Femur (tissue), 1 donor: Measurements from ENCODE around the gene NUP62.
A peak's percentile ranks its signal among the peaks of the same experiment; 100 is the strongest.
"Not testable (repeated sequence)": the region's sequence is repeated elsewhere in the genome, so short reads cannot be mapped to it uniquely, and the experiment has no call there.

Experiments used
- DNase-seq: peaks from one replicate; pipeline ENCODE4 v3.0.0-alpha.2; 2017

The NUP62 gene, protein sequence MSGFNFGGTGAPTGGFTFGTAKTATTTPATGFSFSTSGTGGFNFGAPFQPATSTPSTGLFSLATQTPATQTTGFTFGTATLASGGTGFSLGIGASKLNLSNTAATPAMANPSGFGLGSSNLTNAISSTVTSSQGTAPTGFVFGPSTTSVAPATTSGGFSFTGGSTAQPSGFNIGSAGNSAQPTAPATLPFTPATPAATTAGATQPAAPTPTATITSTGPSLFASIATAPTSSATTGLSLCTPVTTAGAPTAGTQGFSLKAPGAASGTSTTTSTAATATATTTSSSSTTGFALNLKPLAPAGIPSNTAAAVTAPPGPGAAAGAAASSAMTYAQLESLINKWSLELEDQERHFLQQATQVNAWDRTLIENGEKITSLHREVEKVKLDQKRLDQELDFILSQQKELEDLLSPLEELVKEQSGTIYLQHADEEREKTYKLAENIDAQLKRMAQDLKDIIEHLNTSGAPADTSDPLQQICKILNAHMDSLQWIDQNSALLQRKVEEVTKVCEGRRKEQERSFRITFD

GRCh38 chr19:49929121-49929610 lies at the start of gene NUP62, which contains the start of gene ATF5:
Gene NUP62, minus strand, starts transcription at chr19:49929504. Its CDS starts 19,697 bp downstream, at chr19:49909807.
Gene ATF5, plus strand, starts transcription at chr19:49929205. Its CDS starts 1,646 bp downstream, at chr19:49930851.
- peak; percentile 95 for DNase-seq

- no peak for DNase-seq
Measured at GRCh38 chr19:49978324-49978723, 49.0 kb upstream of the NUP62 start.

DNA sequence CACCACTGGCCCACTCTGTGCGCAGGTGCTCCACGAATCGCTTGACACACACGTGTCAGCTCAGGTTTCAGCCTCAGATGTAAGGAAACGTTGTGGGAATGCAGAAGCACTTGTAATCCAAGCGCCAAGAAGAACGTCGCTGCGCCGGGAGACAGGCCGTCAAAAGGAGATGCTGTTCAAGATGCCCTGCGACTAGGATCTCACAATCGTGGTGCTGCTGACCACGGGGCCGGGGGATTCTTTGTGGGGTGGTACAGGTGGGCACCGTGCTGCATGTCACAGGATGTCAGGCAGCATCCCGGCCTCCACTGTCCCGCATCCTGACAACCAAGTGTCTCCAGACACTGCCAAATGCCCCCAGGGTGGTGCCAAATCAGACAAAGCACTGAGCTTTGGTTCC lies 48.6 kb upstream of the NUP62 start:
- DNase-seq = no peak

DNA sequence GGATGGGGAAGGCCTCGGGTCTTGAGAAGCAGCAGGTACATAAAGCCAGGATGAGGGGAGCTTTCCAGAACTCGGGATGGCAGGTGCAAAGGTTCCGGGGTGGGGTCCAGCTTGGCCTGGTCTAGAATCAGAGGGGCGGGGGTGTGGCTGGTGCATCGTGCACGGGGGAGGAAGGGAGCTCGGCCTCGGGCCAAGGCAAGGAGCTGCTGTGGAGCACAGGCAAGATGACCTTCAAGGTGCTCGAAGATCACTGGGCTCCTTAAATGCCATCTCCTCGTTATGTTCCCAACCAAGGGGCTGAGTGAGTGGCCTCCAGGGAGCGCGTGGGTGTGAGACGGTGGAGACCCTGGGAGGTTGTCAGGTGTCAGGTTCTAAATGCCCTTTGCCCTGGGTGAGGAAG lies 47.8 kb upstream of the NUP62 start:
- DNase-seq = no peak

DNA sequence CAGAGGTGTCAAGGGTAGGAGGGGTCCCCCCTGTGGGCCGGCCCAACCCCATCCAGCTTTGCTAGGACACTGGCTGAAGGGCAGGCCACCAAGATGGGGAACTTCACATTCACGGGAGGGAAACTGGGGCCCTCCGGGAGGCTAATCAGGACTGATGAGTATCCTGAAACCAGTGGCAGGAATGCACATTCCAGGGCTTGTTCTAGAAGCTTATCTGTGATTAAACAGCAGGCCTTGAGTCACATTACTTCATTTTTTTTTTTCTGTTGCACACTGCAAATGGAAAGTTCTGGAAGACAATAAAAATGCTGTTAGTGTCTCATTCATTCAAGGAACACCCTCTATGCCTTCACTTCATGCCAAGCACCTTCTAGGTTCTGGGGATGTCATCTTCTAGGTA lies 47.2 kb upstream of the NUP62 start:
- no peak for DNase-seq

GRCh38 chr19:49975051-49975450 lies 45.7 kb upstream of the NUP62 start:
- DNase-seq = no peak

DNA sequence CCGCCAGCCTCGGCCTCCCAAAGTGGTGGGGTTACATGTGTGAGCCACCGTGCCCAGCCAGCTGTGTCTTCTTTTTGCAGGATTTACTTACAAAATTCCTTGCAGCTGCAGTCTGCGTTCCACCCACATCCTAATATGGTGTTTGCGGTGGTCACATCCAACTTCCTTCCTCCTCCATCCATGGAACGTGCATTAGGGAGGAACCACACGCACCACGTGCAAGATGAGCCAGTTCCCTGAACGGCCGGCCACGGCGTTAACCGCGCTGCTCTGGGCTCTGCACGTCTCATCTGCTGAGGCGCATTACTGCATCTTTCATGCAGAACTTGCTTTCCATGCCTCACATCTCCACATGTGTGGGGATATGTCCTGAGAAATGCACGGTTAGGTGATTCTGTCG lies 44.7 kb upstream of the NUP62 start:
- no peak for DNase-seq

- no peak for DNase-seq
Measured at GRCh38 chr19:49972841-49973240, 43.5 kb upstream of the NUP62 start.

GRCh38 chr19:49971991-49972411 lies 42.7 kb upstream of the NUP62 start:
- DNase-seq = no peak

GRCh38 chr19:49969355-49969754 lies 40.1 kb upstream of the NUP62 start:
- DNase-seq = not testable (repeated sequence)

DNA sequence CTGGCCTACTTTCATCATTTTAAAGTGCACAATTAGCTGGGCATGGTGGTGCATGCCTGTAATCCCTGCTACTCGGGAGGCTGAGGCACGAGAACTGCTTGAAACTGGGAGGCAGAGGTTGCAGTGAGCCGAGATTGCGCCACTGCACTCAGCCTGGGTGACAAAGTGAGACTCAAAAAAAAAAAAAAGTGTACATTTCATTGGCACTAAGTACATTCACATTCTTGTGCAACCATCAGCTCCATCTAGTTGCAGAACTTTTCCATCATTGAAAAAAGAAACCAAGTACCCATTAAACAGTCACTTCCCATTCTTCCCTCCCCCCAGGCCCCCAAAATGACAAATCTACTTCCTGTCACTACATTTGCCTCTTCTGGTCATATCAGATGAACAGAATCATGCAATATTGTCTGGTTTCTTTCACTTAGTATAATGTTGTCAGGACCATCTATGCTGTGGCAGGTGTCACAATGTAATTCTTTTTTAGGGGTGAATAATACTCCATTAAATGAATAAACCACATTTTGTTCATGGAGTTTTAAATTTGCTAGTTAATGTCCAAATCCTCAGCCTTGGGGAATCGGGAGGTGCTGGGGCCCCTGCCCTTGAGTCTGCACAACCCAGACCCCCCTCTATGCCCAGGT lies 39.1 kb upstream of the NUP62 start:
- DNase-seq = no peak

DNA sequence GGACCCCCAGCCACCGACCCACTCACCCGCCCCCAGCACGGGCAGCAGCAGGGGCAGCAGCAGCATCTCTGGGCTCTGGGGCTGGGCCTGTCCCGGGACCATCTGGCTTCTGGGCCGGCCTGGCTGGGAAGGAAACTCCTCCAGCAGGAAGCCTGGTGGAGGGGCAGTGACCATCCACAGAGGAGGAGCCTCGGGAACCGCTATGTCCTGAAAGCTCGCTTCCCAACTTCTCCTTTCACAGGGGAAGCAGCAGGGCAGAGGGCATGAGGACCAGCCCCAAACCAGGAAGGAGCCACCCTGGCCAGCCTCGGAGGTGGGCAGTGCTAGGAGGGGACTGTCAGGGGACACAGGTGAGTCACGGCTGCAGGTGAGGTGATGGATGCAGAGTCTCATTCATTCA lies 31.7 kb upstream of the NUP62 start, which contains the start of gene SIGLEC11:
Gene SIGLEC11 (minus strand): TSS at position 193 of the 400 bp plus-strand sequence. CDS start 91 bp downstream, at position 102.
- not testable (repeated sequence) for DNase-seq

- not testable (repeated sequence) for DNase-seq
Measured at GRCh38 chr19:49959892-49960291, 30.6 kb upstream of the NUP62 start.

DNA sequence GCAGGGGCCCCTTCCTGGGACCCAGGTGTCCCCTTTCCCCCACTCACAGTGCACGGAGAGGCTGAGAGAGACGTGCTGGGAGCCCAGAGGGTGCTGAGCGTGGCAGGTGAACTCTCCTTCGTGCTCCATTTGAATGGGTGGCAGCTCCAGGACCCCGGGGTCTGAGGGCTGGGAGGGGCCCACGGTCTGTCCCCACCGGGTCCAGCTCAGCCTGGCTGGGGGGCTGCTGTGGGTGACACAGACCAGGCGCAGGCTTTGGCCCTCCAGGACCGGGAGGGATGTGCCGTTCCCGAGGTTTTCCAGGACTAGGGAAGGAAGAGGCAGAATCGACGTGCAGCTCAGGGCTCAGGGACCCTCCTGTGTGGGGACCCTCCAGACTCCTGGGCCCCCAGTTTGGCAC lies 29.3 kb upstream of the NUP62 start:
- DNase-seq = not testable (repeated sequence)

DNA sequence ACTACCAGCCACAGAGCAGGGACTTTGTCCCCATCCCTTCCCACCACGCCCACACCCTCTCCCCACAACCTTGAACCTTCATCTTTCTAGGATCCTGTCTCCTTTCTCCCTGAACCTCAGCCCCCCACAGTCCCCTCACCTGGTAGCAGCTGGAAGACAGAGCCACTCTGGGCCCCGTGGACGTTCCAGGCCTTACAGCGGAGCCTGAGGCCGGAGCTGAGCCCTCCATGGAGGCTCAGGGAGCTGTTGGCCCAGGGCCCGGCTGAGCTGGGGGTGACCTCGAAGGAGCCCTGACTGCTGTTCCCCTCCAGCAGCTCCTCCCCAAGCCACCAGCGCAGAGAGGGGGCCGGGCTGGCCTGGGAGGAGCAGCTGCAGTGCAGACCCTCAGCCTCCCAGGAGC lies 28.8 kb upstream of the NUP62 start:
- DNase-seq = not testable (repeated sequence)

DNA sequence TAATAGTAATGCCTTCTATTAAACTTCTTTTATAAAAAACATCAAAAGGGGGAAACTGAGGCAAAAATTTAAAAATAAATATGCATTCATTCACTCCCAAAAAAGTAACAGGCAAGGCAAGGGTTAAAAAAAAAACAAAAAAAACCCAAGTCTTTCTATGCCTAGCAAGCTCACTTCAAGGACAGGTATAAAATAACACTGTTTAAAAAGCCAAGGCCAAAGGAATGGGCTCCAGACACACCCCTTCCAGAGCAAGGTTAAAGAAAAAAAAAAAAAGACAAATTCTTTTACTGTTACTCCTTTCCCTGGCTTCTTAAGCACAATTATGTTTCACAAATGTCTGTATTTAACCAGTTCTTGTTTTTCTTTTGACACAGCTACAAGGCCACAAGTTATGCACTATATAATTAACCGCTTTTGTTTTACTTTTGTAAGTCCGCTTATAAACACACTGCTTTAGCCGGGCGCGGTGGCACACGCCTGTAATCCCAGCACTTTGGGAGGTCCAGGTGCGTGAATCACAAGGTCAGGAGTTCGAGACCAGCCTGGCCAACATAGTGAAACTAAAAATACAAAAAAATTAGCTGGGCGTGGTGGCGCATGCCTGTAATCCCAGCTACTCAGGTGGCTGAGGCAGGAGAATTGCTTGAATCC lies 28.1 kb upstream of the NUP62 start:
- DNase-seq = no peak

- DNase-seq = no peak
Measured at GRCh38 chr19:49956115-49956495, 26.8 kb upstream of the NUP62 start.

DNA sequence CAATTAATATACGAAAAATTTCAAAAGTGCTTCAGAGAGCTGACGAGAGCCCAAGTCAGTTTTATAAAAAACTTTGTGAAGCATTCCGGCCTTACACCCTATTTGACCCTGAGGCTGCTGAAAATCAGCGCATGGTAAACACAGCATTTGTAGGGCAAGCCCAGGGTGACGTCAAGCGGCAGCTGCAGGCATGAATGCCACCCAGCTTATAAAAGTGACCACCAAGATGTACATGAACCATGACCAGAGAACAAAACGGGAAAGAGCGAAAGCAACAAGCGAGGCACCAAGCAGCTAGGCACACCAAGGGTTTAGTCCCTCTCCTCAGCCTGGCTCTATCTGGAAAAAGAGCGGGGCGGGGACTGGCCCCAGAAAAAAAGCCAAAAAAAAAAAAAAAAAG lies 25.6 kb upstream of the NUP62 start:
- DNase-seq = no peak

DNA sequence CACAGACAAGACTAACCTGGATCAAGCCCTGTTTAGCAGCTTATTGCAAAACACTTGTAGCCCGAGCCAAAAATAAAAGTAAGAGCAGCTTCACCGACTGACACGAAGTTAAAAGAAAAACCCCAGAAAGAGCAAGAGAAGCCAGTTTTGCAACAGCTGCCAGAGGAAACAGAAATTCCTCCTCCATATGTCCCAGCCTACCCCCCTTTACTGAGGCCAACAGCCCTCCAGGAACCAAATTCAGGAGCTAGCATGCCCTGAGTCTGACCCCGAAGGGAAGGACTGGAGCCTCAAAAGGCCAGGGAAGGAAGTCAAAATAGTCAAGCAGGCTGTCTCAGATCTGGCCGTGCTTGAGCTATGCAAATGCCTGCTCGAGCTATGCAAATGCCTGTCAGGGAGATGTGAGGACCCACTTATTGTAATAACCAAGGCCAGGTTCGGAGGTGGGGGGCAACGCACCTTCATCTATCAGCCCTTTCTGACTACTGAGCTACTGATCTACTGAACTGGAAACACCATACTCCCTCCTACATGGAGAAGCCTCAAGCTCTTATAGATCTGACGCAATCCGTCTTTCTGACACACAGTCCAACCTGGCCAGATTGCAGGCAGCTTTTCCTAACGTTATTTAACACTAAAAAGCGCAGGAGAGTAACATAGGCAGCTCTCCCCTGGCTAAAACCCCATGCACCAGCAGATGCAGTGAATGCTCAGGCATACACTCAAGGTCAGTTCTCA lies 25.0 kb upstream of the NUP62 start:
- peak; percentile 47 for DNase-seq

DNA sequence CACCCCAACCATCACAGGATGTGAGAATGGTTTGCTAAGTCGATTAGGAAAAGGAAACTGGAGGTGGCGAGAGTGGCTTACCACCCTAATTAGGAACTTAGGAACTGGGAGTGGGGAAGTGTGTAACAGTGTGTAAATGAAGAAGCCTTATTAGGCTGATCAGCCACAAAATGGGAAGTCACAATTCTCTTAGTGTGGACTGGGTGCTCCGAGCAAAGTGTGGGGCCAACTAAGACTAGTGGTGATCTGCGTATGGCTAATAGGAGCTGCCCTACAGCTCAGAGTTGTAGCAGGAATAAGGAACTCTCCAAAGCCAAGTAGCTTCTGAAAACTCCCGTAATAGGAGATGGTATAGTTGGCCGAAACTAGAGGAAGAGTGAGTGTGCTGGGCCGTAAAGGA lies 24.1 kb upstream of the NUP62 start:
- no peak for DNase-seq

DNA sequence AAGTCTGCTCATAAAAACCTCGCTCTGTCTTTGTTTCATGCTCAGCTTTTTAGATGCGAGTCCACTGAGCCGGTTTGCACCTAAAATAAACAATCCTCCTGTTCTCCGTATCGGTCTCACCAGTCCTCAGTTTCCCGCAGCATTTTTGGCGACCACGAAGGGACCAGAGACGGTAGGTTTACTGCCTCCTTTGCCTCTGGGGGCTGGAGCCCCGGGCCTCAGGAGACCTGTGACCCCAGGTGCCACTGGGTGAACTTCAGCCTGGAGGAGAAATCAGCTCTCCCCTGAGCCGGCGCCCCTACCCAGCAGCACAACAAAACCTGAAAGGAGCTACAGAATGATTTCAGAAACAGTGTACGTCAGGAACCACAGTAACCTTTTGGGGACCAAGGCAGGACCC lies 23.6 kb upstream of the NUP62 start:
- DNase-seq = no peak

DNA sequence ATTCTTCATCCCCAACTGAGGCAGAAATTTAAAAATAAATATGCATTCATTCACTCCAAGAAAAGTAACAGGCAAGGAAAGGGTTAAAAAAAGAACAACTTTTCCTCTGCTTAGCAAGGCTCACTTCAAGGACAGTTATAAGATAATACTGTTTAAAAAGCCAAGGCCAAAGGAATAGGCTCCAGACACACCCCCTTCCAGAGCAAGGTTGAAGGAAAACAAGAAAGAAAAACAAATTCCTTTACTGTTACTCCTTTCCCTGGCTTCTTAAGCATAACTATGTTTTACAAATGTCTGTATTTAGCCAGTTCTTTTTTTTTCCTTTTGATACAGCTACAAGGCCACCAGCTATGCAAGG lies 23.2 kb upstream of the NUP62 start:
- DNase-seq = no peak
